ENCODE data around the gene EMSY. TPM values are rescaled to one million over a fixed set of nuclear protein-coding genes. Genes with fewer than 3 reads are reported as not detected.

EMSY gene
- total and polyA plus RNA-seq, 7 donors, result 7.4 to 51.8 (median 20.8) TPM

- Histone ChIP-seq H3K4me1 (peaks cover 0 to 6% (median 2%) of the 10 kb centered on the region in 4 donors), H3K27me3 (no peaks in the 10 kb centered on the region), H3K4me3 (no peak overlapping the region), H3K36me3 (peaks cover 0 to 82% (median 13%) of the 10 kb centered on the region in 4 donors), H3K27ac (no peak overlapping the region), H3K9me3 (no peaks in the 10 kb centered on the region)
- 34 to 93% methylated on average over 2 of the region's 2 CpGs for WGBS, 2 donors
- TF ChIP-seq POLR2A (IDR thresholded peaks at IDR 0.05), result no peak
- no peak for TF ChIP-seq CTCF (IDR thresholded peaks at IDR 0.05)
- no peak for TF ChIP-seq POLR2AphosphoS5 (IDR thresholded peaks at IDR 0.05)
- TF ChIP-seq EP300 (IDR thresholded peaks at IDR 0.05), result no peak
- no peak for DNase-seq
- intact Hi-C loops (cut with DNase I), result no loop called here
These were observed 82.1 kb downstream of the EMSY start for GRCh38 chr11:76526878-76527277.

DNA sequence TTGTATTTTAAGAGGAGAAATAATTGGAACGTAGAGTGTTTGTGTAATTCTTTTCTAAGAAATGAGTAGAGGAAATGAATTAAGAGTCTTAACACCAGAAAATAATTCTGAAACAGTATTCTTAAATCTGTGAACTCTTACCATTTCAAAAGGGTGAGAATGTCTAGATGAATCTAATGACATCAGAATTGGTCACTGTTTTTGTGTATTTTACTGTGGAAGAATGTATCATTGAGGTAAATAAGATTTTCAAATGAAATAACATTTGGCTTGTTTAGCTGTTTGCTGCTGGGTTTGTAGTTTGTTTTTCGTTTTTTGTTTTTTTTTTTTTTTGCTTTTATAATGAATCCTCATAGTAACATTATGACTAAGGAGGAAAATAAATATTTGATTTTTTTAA, 97.6 kb downstream of the EMSY start:
- no peak overlapping the region for H3K27ac ChIP-seq
- H3K27me3 ChIP-seq, result no peaks in the 10 kb centered on the region
- WGBS, 2 donors, result 73 to 85% methylated on average over 2 of the region's 2 CpGs
- no peaks in the 10 kb centered on the region for H3K4me1 ChIP-seq
- DNase-seq, result no peak
- TF ChIP-seq POLR2A (IDR thresholded peaks at IDR 0.05), result no peak
- TF ChIP-seq EP300 (IDR thresholded peaks at IDR 0.05), result no peak
- TF ChIP-seq POLR2AphosphoS5 (IDR thresholded peaks at IDR 0.05), result no peak
- no peak for TF ChIP-seq CTCF (IDR thresholded peaks at IDR 0.05)
- intact Hi-C loops (cut with DNase I), result no loop called here
- H3K36me3 ChIP-seq, result peaks cover 16 to 93% (median 37%) of the 10 kb centered on the region in 4 donors
- H3K9me3 ChIP-seq, result no peaks in the 10 kb centered on the region
- H3K4me3 ChIP-seq, result no peak overlapping the region

DNA sequence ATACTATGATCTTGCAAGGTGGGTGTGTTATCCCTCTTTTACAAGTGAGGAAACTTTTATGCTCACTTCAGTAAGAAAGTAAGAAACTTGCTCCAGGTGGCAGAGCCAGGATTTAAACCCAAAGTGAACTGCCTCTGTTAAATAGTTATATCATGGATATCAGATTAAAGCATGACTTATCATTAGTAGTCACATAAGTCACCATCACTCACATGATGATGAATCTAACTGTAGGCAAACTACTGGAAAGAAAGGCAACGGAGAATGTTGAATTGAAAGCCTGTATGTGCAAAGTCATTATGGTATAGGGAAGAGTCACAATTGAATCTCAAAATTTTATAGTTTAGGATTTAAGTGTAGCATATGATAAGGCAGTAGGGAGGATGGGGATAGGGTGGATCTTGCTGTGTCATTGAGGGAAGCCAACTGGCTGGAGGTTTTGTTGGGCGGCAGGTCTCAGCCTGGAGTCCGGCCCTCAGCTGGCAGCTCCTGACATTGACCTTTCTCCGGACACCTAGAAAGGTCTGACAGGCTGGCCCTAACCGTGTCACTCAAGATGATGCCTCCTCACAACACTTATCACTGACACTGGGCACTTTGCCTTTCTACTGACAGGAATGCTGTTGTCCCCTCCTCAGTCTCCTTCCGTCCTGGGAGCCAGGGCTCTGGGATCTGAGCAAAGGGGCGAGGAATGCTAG, 98.3 kb downstream of the EMSY start:
- TF ChIP-seq POLR2AphosphoS5 (IDR thresholded peaks at IDR 0.05) (no peak), EP300 (IDR thresholded peaks at IDR 0.05) (no peak), CTCF (IDR thresholded peaks at IDR 0.05) (no peak), POLR2A (IDR thresholded peaks at IDR 0.05) (no peak)
- intact Hi-C loops (cut with DNase I), result no loop called here
- Histone ChIP-seq H3K9me3 (no peaks in the 10 kb centered on the region), H3K27ac (no peak overlapping the region), H3K36me3 (peaks cover 16 to 93% (median 30%) of the 10 kb centered on the region in 4 donors), H3K4me1 (no peaks in the 10 kb centered on the region), H3K4me3 (no peak overlapping the region), H3K27me3 (no peaks in the 10 kb centered on the region)
- no peak for DNase-seq
- 96% methylated on average over 7 of the region's 7 CpGs for WGBS, 2 donors

DNA sequence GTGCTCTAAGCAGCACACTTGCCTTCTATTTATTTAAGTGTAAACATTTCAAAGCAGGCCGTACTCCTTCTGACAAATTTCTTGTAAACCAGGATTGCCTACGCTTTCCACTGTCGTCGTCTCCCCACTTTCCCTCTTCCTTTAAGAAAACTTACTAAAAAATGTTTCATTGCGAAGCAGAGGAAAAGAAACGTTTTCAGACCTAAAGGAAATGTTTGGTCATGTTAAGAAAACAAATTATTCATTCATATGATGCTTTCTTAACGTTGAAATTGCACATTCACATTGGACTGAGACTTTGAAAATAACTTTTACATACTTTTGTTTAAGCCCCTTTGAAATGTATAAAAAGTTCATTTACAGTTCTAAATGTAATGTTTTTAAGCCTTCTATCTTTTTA, 106.0 kb downstream of the EMSY start:
- Histone ChIP-seq H3K4me1 (peaks cover 0 to 7% (median 0%) of the 10 kb centered on the region in 4 donors), H3K4me3 (no peak overlapping the region), H3K27me3 (no peaks in the 10 kb centered on the region), H3K27ac (no peak overlapping the region), H3K9me3 (no peaks in the 10 kb centered on the region), H3K36me3 (peaks cover 0 to 35% (median 6%) of the 10 kb centered on the region in 4 donors)
- intact Hi-C loops (cut with DNase I), result loop anchor here (1.0 kb wide), 1 partner anchor 130 kb away; no protein-coding TSS in a partner anchor
- no peak for DNase-seq
- TF ChIP-seq CTCF (IDR thresholded peaks at IDR 0.05), result no peak
- no peak for TF ChIP-seq POLR2A (IDR thresholded peaks at IDR 0.05)
- no peak for TF ChIP-seq EP300 (IDR thresholded peaks at IDR 0.05)
- no peak for TF ChIP-seq POLR2AphosphoS5 (IDR thresholded peaks at IDR 0.05)
- 63 to 73% methylated on average over 7 of the region's 7 CpGs for WGBS, 2 donors

All from sigmoid colon (tissue), 7 donors.